ENCODE measurements around the gene TEX50. TPM values are rescaled to one million over a fixed set of nuclear protein-coding genes. Genes with fewer than 3 reads are reported as not detected.
"Not testable (repeated sequence)": the region's sequence is repeated elsewhere in the genome, so short reads cannot be mapped to it uniquely, and the experiment has no call there.

The TEX50 gene
- total RNA-seq, 4 donors from 2014 or later = not detected

DNA sequence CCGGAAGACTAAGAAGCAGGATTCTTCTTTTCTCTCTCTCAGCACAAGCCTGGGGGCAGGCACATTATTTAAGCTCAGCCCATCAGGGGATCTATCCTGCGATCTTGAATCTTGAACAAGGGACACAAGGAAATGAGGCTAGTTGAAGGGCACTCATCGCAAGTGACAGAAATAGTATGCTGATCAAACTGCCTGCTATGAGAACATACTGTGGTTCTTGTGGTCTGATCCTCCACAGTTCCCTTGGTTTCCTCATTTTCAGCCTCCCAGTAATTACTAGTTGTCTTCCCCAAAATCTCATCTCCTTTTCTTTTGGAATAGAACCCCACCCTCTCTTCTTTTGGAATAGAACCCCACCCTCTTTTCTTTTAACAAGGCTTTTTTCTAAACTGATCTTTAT lies 28.0 kb downstream of the TEX50 start:
- TF ChIP-seq CTCF (IDR thresholded peaks at IDR 0.05) (no peak), POLR2A (IDR thresholded peaks at IDR 0.05) (no peak)
- no peaks in the 10 kb centered on the region for H3K4me1 ChIP-seq
- H3K27me3 ChIP-seq = no peaks in the 10 kb centered on the region
- DNase-seq = no peak
- H3K36me3 ChIP-seq = no peaks in the 10 kb centered on the region
- no peak overlapping the region for H3K4me3 ChIP-seq
- H3K9me3 ChIP-seq = no peaks in the 10 kb centered on the region
- no peak overlapping the region for H3K27ac ChIP-seq
- intact Hi-C loops (cut with DNase I; ENCODE audit: low total_unique reads) = no loop called here

- Histone ChIP-seq H3K4me1 (no peaks in the 10 kb centered on the region), H3K27ac (no peak overlapping the region), H3K36me3 (no peaks in the 10 kb centered on the region), H3K27me3 (no peaks in the 10 kb centered on the region), H3K4me3 (no peak overlapping the region), H3K9me3 (no peaks in the 10 kb centered on the region)
- TF ChIP-seq CTCF (IDR thresholded peaks at IDR 0.05) = no peak
- intact Hi-C loops (cut with DNase I; ENCODE audit: low total_unique reads) = no loop called here
- DNase-seq = no peak
Observed at GRCh38 chr1:173666646-173667045, 31.5 kb downstream of the TEX50 start.

- intact Hi-C loops (cut with DNase I; ENCODE audit: low total_unique reads) = no loop called here
- no peaks in the 10 kb centered on the region for H3K9me3 ChIP-seq
- DNase-seq = peak; percentile 36 to 41
- peak within 1 kb of the TSS; percentile 14 to 45 for H3K4me3 ChIP-seq
- no peaks in the 10 kb centered on the region for H3K27me3 ChIP-seq
- no peak for TF ChIP-seq POLR2A (IDR thresholded peaks at IDR 0.05)
- TF ChIP-seq CTCF (IDR thresholded peaks at IDR 0.05) = no peak
- no peaks in the 10 kb centered on the region for H3K4me1 ChIP-seq
- no peak within 1 kb of the TSS for H3K27ac ChIP-seq
- no peaks in the 10 kb centered on the region for H3K36me3 ChIP-seq
Observed at GRCh38 chr1:173669491-173669941, 34.4 kb downstream of the TEX50 start, which contains the start of gene ANKRD45. Gene ANKRD45 (minus strand): TSS chr1:173669851. CDS start chr1:173659418, 10,433 bp downstream.

DNA sequence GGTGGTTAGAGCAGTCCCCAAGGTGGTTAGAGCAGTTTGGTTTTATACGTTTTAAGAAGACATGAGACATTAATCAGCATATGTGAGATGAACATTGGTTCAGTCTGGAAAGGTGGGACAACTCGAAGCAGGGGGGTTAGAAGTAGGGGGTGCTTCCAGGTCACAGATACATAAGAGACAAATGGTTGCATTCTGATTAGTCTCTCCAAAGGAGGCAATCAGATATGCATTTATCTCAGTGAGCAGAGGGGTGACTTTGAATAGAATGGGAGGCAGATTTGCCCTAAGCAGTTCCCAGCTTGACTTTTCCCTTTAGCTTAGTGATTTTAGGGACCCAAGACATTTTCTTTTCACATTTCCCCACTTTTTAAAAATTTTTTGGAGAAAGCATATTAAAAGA lies 39.4 kb downstream of the TEX50 start:
- H3K36me3 ChIP-seq; H3K27me3 ChIP-seq; H3K27ac ChIP-seq; H3K9me3 ChIP-seq; H3K4me1 ChIP-seq; H3K4me3 ChIP-seq; intact Hi-C loops (cut with DNase I; ENCODE audit: low total_unique reads); DNase-seq: not testable (repeated sequence)

DNA sequence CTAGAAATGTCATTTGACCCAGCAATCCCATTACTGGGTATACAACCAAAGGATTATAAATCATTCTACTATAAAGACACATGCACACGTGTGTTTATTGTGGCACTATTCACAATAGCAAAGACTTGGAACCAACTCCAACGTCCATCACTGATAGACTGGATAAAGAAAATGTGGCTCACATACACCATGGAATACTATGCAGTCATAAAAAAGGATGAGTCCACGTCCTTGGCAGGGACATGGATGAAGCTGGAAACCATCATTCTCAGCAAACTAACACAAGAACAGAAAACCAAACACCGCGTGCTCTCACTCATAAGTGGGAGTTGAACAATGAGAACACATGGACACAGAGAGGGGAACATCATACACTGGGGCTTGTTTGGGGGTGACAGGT lies 45.0 kb downstream of the TEX50 start:
- intact Hi-C loops (cut with DNase I; ENCODE audit: low total_unique reads); H3K4me1 ChIP-seq; H3K4me3 ChIP-seq; H3K9me3 ChIP-seq; H3K27me3 ChIP-seq; DNase-seq; H3K36me3 ChIP-seq; H3K27ac ChIP-seq: not testable (repeated sequence)

DNA sequence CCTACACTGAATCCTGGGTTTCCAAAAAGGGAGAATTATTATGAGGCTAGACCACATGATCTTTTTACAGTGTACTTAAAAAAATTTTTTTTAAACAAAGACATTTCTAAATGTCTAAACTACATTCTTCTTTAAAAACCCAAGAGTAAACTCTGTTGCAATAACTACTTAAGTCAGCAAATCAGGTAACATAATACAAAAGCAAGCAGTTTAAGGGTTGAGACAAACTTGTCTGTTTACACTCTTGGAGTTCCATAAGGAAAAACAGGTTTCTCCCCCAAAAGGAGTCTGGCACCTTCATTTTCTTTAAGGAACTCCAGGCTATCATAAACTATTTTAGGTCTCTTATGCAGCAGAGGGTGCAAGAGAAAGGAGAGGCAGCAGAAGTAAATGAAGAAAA lies 47.0 kb downstream of the TEX50 start:
- DNase-seq = no peak
- intact Hi-C loops (cut with DNase I; ENCODE audit: low total_unique reads) = no loop called here
- Histone ChIP-seq H3K36me3 (no peaks in the 10 kb centered on the region), H3K27ac (no peak overlapping the region), H3K27me3 (no peaks in the 10 kb centered on the region), H3K4me1 (no peaks in the 10 kb centered on the region), H3K9me3 (no peaks in the 10 kb centered on the region), H3K4me3 (no peak overlapping the region)
- no peak for TF ChIP-seq CTCF (IDR thresholded peaks at IDR 0.05)
- TF ChIP-seq POLR2A (IDR thresholded peaks at IDR 0.05) = no peak

- H3K27me3 ChIP-seq; DNase-seq; intact Hi-C loops (cut with DNase I; ENCODE audit: low total_unique reads); H3K4me3 ChIP-seq; H3K27ac ChIP-seq; H3K4me1 ChIP-seq; H3K36me3 ChIP-seq; H3K9me3 ChIP-seq: not testable (repeated sequence)
Observed at GRCh38 chr1:173683838-173684237, 48.7 kb downstream of the TEX50 start.

DNA sequence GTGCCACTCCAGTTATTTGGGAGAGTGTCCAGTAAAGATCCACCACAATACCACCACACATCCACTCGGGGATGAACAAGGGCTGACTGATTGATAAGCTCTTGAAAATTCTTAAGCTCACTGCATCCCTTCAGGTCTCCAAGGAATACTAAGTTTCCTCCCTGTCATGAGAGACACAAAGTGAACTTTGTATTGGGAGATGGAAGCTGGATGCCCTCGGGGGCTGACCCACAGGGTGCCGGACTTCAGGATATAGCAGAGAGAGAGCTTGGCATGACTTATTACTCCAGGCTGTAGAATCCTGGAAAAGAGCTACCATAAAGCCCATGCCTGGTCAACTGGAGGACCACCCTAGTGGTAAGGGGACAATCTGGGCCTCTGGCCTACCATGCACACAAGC lies 50.0 kb downstream of the TEX50 start:
- not testable (repeated sequence) for DNase-seq

More for the DNA sequence above, 50.0 kb downstream of the TEX50 start:
- H3K27ac ChIP-seq; H3K9me3 ChIP-seq; H3K27me3 ChIP-seq; H3K4me1 ChIP-seq; H3K4me3 ChIP-seq; H3K36me3 ChIP-seq; intact Hi-C loops (cut with DNase I; ENCODE audit: low total_unique reads): not testable (repeated sequence)

Measured in uterus (tissue), 4 donors.